ENCODE results near the gene CEP41.

- TF ChIP-seq, protein P1, sequence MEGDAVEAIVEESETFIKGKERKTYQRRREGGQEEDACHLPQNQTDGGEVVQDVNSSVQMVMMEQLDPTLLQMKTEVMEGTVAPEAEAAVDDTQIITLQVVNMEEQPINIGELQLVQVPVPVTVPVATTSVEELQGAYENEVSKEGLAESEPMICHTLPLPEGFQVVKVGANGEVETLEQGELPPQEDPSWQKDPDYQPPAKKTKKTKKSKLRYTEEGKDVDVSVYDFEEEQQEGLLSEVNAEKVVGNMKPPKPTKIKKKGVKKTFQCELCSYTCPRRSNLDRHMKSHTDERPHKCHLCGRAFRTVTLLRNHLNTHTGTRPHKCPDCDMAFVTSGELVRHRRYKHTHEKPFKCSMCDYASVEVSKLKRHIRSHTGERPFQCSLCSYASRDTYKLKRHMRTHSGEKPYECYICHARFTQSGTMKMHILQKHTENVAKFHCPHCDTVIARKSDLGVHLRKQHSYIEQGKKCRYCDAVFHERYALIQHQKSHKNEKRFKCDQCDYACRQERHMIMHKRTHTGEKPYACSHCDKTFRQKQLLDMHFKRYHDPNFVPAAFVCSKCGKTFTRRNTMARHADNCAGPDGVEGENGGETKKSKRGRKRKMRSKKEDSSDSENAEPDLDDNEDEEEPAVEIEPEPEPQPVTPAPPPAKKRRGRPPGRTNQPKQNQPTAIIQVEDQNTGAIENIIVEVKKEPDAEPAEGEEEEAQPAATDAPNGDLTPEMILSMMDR (IDR thresholded peaks at IDR 0.05), result no peak
- no peak for TF ChIP-seq POLR2AphosphoS5 (IDR thresholded peaks at IDR 0.05)
Observed at GRCh38 chr7:130446259-130446658, 5.4 kb upstream of the CEP41 start.
